ENCODE measurements around the gene COL16A1. TPM values are rescaled to one million over a fixed set of nuclear protein-coding genes. Genes with fewer than 3 reads are reported as not detected.

Gene COL16A1
- total RNA-seq, 1 experiment from 2014 or later, result 6.2 TPM

GRCh38 chr1:31640964-31641363 lies 62.9 kb downstream of the COL16A1 start:
- H2AFZ ChIP-seq (ENCODE audit: low read length), result no peak overlapping the region
- no peaks in the 10 kb centered on the region for H4K20me1 ChIP-seq (ENCODE audit: control insufficient read depth, insufficient read depth, insufficient read length)
- no peak overlapping the region for H2BK12ac ChIP-seq (ENCODE audit: insufficient read length, low read depth, low read length)
- peaks cover 4% of the 10 kb centered on the region; the same call in 1 of the 2 replicates for H3K4me1 ChIP-seq (ENCODE audit: insufficient read depth, low read length)
- no peak overlapping the region for H3K4ac ChIP-seq (ENCODE audit: low read depth, low read length)
- Mint-ChIP-seq H3K27ac (no peak overlapping the region), H3K4me1 (peaks cover 14 to 20% of the 10 kb centered on the region in 2 experiments), H3K36me3 (ENCODE audit: insufficient read depth in 1 of 3, low read depth in 3 of 3) (no peaks in the 10 kb centered on the region), H3K27me3 (ENCODE audit: low read depth) (no peaks in the 10 kb centered on the region), H3K9me3 (no peaks in the 10 kb centered on the region), H3K4me3 (no peak overlapping the region)
- H2BK5ac ChIP-seq (ENCODE audit: insufficient read length, low read length), result no peak overlapping the region
- H3T11ph ChIP-seq (ENCODE audit: low read length), result no peak overlapping the region
- peaks cover 6% of the 10 kb centered on the region for H3K23me2 ChIP-seq (ENCODE audit: insufficient read length, low read depth, low read length, poor library complexity, severe bottlenecking)
- no peak overlapping the region for H3K14ac ChIP-seq (ENCODE audit: insufficient read depth, low read length)
- peaks cover 13% of the 10 kb centered on the region; the same call in 1 of the 2 replicates for H3K79me2 ChIP-seq (ENCODE audit: insufficient read depth, low read length)
- H3K79me1 ChIP-seq (ENCODE audit: insufficient read depth, low read depth, low read length, poor library complexity, severe bottlenecking), result no peaks in the 10 kb centered on the region
- H4K5ac ChIP-seq (ENCODE audit: insufficient read length, low read depth, low read length), result no peak overlapping the region
- TF ChIP-seq, protein P1, sequence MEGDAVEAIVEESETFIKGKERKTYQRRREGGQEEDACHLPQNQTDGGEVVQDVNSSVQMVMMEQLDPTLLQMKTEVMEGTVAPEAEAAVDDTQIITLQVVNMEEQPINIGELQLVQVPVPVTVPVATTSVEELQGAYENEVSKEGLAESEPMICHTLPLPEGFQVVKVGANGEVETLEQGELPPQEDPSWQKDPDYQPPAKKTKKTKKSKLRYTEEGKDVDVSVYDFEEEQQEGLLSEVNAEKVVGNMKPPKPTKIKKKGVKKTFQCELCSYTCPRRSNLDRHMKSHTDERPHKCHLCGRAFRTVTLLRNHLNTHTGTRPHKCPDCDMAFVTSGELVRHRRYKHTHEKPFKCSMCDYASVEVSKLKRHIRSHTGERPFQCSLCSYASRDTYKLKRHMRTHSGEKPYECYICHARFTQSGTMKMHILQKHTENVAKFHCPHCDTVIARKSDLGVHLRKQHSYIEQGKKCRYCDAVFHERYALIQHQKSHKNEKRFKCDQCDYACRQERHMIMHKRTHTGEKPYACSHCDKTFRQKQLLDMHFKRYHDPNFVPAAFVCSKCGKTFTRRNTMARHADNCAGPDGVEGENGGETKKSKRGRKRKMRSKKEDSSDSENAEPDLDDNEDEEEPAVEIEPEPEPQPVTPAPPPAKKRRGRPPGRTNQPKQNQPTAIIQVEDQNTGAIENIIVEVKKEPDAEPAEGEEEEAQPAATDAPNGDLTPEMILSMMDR (conservative IDR thresholded peaks at IDR 0.05), result no peak
- H2AK5ac ChIP-seq (ENCODE audit: insufficient read length, low read length), result no peak overlapping the region
- no peak overlapping the region for H3K4me2 ChIP-seq (ENCODE audit: insufficient read depth, insufficient read length, low read length)
- H3K9ac ChIP-seq (ENCODE audit: extremely low read depth, insufficient read length, low read length), result no peak overlapping the region
- H2BK20ac ChIP-seq (ENCODE audit: low read depth, low read length, poor library complexity, severe bottlenecking), result no peak overlapping the region
- no peak overlapping the region for H3K56ac ChIP-seq (ENCODE audit: insufficient read length, low read depth, low read length)
- no peak for DNase-seq
- WGBS (ENCODE audit: extremely low coverage, insufficient read length, low lambda C conversion rate), result no CpG with 5 or more reads among the region's 4 CpGs
- H2BK15ac ChIP-seq (ENCODE audit: low read depth, low read length), result no peak overlapping the region
- H3K27me3 ChIP-seq (ENCODE audit: insufficient read depth, low read length), result no peaks in the 10 kb centered on the region
- no peak overlapping the region for H3K18ac ChIP-seq (ENCODE audit: insufficient read length, low read depth, low read length)
- no peak overlapping the region for H4K8ac ChIP-seq (replicated peaks; ENCODE audit: insufficient read length, low read depth, low read length)
- H3K9me3 ChIP-seq (ENCODE audit: control insufficient read depth, low read depth, low read length), result no peaks in the 10 kb centered on the region
- no peak overlapping the region for H3K27ac ChIP-seq (ENCODE audit: insufficient read length, low read depth, low read length)
- no peak overlapping the region for H4K91ac ChIP-seq (ENCODE audit: insufficient read length, low read depth, low read length)
- no peak overlapping the region for H2BK120ac ChIP-seq (ENCODE audit: low read depth, low read length, poor library complexity, severe bottlenecking)
- H3K23ac ChIP-seq (ENCODE audit: insufficient read length, low read depth, low read length), result no peak overlapping the region

Measured in H9 (cell line).